ENCODE data around the gene CNOT1. TPM values are rescaled to one million over a fixed set of nuclear protein-coding genes. Genes with fewer than 3 reads are reported as not detected.

Gene CNOT1
- total RNA-seq, 1 experiment from 2014 or later: 328 TPM

- no peaks in the 10 kb centered on the region for H3K4me1 ChIP-seq (ENCODE audit: insufficient read depth, low read length)
- H2BK120ac ChIP-seq (ENCODE audit: low read depth, low read length, poor library complexity, severe bottlenecking): no peak overlapping the region
- no peaks in the 10 kb centered on the region for H3K79me1 ChIP-seq (ENCODE audit: insufficient read depth, low read depth, low read length, poor library complexity, severe bottlenecking)
- H3K27ac ChIP-seq (ENCODE audit: insufficient read length, low read depth, low read length): no peak overlapping the region
- no peak overlapping the region for H3K56ac ChIP-seq (ENCODE audit: insufficient read length, low read depth, low read length)
- no peaks in the 10 kb centered on the region for H3K27me3 Mint-ChIP-seq (ENCODE audit: low read depth)
- H3K27ac Mint-ChIP-seq: no peak overlapping the region
- H4K91ac ChIP-seq (ENCODE audit: insufficient read length, low read depth, low read length): no peak overlapping the region
- WGBS (ENCODE audit: extremely low coverage, insufficient read length, low lambda C conversion rate): no CpG with 5 or more reads among the region's 3 CpGs
- no peaks in the 10 kb centered on the region for H3K9me3 Mint-ChIP-seq
- H4K20me1 ChIP-seq (ENCODE audit: control insufficient read depth, insufficient read depth, insufficient read length): no peaks in the 10 kb centered on the region
- H3K4me2 ChIP-seq (ENCODE audit: insufficient read depth, insufficient read length, low read length): no peak overlapping the region
- no peak overlapping the region for H2AK5ac ChIP-seq (ENCODE audit: insufficient read length, low read length)
- TF ChIP-seq, protein P1, sequence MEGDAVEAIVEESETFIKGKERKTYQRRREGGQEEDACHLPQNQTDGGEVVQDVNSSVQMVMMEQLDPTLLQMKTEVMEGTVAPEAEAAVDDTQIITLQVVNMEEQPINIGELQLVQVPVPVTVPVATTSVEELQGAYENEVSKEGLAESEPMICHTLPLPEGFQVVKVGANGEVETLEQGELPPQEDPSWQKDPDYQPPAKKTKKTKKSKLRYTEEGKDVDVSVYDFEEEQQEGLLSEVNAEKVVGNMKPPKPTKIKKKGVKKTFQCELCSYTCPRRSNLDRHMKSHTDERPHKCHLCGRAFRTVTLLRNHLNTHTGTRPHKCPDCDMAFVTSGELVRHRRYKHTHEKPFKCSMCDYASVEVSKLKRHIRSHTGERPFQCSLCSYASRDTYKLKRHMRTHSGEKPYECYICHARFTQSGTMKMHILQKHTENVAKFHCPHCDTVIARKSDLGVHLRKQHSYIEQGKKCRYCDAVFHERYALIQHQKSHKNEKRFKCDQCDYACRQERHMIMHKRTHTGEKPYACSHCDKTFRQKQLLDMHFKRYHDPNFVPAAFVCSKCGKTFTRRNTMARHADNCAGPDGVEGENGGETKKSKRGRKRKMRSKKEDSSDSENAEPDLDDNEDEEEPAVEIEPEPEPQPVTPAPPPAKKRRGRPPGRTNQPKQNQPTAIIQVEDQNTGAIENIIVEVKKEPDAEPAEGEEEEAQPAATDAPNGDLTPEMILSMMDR (conservative IDR thresholded peaks at IDR 0.05): no peak
- H2BK20ac ChIP-seq (ENCODE audit: low read depth, low read length, poor library complexity, severe bottlenecking): no peak overlapping the region
- no peaks in the 10 kb centered on the region for H3K23me2 ChIP-seq (ENCODE audit: insufficient read length, low read depth, low read length, poor library complexity, severe bottlenecking)
- no peak overlapping the region for H3K4ac ChIP-seq (ENCODE audit: low read depth, low read length)
- no peaks in the 10 kb centered on the region for H3K79me2 ChIP-seq (ENCODE audit: insufficient read depth, low read length)
- peaks cover 12 to 45% (median 31%) of the 10 kb centered on the region in 3 experiments; a peak in 6 of 7 replicates for H3K36me3 Mint-ChIP-seq (ENCODE audit: insufficient read depth in 1 of 3, low read depth in 3 of 3)
- H4K5ac ChIP-seq (ENCODE audit: insufficient read length, low read depth, low read length): no peak overlapping the region
- no peak overlapping the region for H3T11ph ChIP-seq (ENCODE audit: low read length)
- H3K18ac ChIP-seq (ENCODE audit: insufficient read length, low read depth, low read length): no peak overlapping the region
- H2BK15ac ChIP-seq (ENCODE audit: low read depth, low read length): no peak overlapping the region
- H3K9ac ChIP-seq (ENCODE audit: extremely low read depth, insufficient read length, low read length): no peak overlapping the region
- H3K9me3 ChIP-seq (ENCODE audit: control insufficient read depth, low read depth, low read length): no peaks in the 10 kb centered on the region
- no peak overlapping the region for H2BK12ac ChIP-seq (ENCODE audit: insufficient read length, low read depth, low read length)
- no peaks in the 10 kb centered on the region for H3K27me3 ChIP-seq (ENCODE audit: insufficient read depth, low read length)
- no peak overlapping the region for H3K23ac ChIP-seq (ENCODE audit: insufficient read length, low read depth, low read length)
- H3K4me3 Mint-ChIP-seq: no peak overlapping the region
- no peak overlapping the region for H2BK5ac ChIP-seq (ENCODE audit: insufficient read length, low read length)
- no peak overlapping the region for H2AFZ ChIP-seq (ENCODE audit: low read length)
- H3K4me1 Mint-ChIP-seq: peaks cover 5 to 6% of the 10 kb centered on the region in 2 experiments
- DNase-seq: no peak
- H3K14ac ChIP-seq (ENCODE audit: insufficient read depth, low read length): no peak overlapping the region
- H4K8ac ChIP-seq (replicated peaks; ENCODE audit: insufficient read length, low read depth, low read length): no peak overlapping the region
Measured at GRCh38 chr16:58678716-58679115, 49.1 kb upstream of the CNOT1 start.

All from H9 (cell line).